RPMI7951 (cell line): ENCODE measurements around the gene PRRC2A. TPM values are rescaled to one million over a fixed set of nuclear protein-coding genes. Genes with fewer than 3 reads are reported as not detected.

ENCODE experiments used
- DNase-seq: peaks from one replicate; pipeline ENCODE4 v3.0.0-alpha.2; 2012; ENCODE audit warnings: low read depth
- total RNA-seq: library from RNA; depleted of rRNA; stranded (reverse); fragments of >200 nt; shearing (Covaris generic); gene quantifications from 2 replicates; pipeline ENCODE4 v1.2.3, GENCODE V29; 2014; rRNA removed

PRRC2A gene
- 52.8 and 53.7 TPM in 2 replicates for total RNA-seq

DNA sequence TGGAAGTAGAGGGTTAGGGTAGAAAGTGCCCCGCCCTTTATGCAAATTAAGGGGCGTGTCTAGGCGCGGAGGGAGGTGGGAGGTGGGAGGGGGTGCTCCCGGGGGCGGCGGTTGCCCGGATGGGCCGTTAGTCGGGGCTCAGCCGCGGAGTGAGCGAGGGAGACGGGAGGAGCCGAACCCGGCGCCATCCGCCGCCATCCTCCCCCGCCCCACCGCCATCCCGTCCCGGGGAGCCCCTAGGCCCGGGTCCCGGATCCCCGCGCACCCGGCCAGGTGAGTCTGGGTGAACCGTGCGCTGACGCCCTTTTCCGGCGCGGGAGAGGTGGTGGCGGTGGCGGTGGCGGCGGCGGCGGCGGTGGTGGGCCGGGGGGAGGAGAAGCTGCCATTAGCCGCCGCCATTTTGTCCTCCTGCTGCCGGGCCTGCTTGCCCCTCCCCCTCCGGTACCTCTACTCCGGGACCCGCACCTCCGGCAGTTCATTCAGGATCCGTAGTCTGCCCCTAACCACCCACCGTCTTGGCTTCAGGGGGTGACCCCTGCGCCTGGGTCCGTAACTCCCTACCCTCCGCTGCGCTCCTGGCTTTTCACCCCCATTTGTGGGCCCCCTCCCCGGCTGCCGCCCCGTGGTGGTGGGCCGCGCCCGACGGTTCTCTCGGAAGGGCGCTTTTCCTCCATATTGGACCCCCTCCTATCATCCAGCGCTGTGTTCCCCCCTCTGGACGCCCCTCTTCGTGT lies at the start of gene PRRC2A:
Gene PRRC2A, plus strand, starts transcription at position 130 of the 734 bp plus-strand sequence. CDS start 2,075 bp downstream, outside the sequence.
- DNase-seq, result no peak

- DNase-seq, result no peak
These were observed 48.2 kb upstream of the PRRC2A start, which contains the start of gene LTA for GRCh38 chr6:31572041-31572911. TSS of gene LTA (plus strand) at chr6:31572289. CDS start at chr6:31572743, 454 bp downstream.

- DNase-seq, result no peak
These were observed 47.0 kb upstream of the PRRC2A start for GRCh38 chr6:31573239-31574105.

DNA sequence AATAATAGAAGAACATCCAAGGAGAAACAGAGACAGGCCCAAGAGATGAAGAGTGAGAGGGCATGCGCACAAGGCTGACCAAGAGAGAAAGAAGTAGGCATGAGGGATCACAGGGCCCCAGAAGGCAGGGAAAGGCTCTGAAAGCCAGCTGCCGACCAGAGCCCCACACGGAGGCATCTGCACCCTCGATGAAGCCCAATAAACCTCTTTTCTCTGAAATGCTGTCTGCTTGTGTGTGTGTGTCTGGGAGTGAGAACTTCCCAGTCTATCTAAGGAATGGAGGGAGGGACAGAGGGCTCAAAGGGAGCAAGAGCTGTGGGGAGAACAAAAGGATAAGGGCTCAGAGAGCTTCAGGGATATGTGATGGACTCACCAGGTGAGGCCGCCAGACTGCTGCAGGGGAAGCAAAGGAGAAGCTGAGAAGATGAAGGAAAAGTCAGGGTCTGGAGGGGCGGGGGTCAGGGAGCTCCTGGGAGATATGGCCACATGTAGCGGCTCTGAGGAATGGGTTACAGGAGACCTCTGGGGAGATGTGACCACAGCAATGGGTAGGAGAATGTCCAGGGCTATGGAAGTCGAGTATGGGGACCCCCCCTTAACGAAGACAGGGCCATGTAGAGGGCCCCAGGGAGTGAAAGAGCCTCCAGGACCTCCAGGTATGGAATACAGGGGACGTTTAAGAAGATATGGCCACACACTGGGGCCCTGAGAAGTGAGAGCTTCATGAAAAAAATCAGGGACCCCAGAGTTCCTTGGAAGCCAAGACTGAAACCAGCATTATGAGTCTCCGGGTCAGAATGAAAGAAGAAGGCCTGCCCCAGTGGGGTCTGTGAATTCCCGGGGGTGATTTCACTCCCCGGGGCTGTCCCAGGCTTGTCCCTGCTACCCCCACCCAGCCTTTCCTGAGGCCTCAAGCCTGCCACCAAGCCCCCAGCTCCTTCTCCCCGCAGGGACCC lies 46.1 kb upstream of the PRRC2A start:
- no peak for DNase-seq

- DNase-seq, result peak; percentile 67
These were observed 45.1 kb upstream of the PRRC2A start, which contains the start of gene TNF for GRCh38 chr6:31575335-31575901. TSS of gene TNF (plus strand) at chr6:31575565. CDS start at chr6:31575742, 177 bp downstream.

- no peak for DNase-seq
These were observed 44.4 kb upstream of the PRRC2A start for GRCh38 chr6:31575952-31576685.

GRCh38 chr6:31576897-31577578 lies 43.5 kb upstream of the PRRC2A start:
- no peak for DNase-seq

DNA sequence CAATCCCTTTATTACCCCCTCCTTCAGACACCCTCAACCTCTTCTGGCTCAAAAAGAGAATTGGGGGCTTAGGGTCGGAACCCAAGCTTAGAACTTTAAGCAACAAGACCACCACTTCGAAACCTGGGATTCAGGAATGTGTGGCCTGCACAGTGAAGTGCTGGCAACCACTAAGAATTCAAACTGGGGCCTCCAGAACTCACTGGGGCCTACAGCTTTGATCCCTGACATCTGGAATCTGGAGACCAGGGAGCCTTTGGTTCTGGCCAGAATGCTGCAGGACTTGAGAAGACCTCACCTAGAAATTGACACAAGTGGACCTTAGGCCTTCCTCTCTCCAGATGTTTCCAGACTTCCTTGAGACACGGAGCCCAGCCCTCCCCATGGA lies 42.9 kb upstream of the PRRC2A start:
- no peak for DNase-seq

DNA sequence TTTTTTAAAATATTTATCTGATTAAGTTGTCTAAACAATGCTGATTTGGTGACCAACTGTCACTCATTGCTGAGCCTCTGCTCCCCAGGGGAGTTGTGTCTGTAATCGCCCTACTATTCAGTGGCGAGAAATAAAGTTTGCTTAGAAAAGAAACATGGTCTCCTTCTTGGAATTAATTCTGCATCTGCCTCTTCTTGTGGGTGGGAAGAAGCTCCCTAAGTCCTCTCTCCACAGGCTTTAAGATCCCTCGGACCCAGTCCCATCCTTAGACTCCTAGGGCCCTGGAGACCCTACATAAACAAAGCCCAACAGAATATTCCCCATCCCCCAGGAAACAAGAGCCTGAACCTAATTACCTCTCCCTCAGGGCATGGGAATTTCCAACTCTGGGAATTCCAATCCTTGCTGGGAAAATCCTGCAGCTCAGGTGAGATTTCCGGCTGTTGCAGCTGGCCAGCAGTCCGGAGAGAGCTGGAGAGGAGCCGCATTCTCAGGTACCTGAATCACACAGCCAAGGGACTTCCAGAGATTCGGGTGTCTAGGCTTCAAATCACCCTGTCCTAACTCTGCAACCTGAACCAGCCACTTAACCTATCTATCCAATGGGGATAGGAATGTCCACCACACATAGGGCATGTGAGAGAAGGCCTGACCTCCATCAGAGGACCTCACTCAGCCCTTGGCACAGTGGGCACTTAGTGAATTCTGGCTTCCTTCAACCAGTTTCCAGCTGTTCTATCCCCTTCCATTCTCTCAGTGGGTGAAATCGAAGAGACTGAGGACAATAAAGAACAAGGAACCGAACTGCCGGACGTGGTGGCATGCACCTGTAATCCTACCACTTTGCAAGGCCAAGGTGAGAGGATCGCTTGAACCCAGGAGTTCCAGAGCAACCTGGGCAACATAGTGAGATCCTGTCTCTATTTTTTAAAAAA lies 42.1 kb upstream of the PRRC2A start:
- DNase-seq, result peak; percentile 32

DNA sequence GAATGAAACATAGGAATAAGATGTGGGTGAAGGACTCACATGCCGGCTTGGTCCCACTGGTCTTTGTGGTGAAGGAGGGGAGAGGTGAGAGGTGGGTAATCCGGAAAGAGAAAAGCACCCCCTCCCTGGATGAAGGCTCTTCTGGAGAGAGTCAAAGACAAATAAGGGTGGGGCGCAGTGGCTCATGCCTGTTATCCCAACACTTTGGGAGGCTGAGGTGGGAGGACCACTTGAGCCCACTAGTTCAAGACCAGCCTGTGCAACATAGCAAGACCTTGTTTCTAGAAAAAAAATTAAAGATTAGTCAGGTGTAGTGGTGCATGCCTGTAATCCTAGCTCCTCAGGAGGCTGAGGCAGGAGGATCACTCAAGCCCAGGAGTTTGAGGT lies 41.4 kb upstream of the PRRC2A start:
- DNase-seq, result no peak

DNA sequence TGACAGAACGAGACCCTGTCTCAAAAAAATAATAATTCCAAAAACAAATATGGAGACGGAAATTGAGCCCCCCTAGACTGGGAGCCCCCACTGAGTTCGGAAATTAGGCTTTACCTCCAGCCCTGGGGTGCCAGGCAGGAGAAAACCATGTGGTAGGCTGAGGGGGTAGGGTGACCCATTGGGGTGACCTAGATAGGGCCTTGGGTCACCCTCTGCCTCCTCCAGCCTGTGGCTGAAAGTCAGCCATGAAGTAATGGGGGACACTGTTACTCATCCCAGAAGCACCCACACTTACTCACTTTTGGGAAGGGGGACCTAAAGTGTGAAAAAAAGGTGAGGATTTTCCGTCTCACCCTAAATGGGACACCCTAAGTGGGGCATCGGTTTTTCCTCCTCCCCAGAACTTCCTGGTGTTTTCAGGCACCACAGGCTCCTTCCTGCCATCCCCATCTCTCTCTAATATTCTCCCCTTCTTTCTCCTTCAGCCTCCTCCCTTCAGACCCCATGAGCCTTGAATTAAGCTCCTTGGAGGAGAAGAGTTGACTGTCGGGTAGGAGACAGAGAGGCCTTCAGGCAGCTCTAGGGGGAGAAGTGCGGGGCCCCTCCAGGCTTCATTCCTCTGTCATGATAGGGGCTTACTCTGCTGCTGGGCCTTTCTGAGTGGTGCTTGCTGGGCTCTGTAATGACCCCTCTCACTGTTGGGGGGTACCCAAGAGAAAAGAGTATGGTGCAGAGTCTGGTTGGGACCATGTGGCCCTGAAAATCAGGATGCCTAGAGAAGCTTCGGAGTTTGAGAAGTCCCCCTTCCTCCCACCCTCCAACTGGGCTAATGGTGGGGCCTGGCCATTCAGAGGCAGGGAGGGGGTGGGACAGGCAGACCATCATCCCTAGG lies 40.7 kb upstream of the PRRC2A start:
- no peak for DNase-seq

GRCh38 chr6:31580438-31580740 lies 40.1 kb upstream of the PRRC2A start:
- DNase-seq, result no peak

- DNase-seq, result peak; percentile 78
These were observed 39.6 kb upstream of the PRRC2A start for GRCh38 chr6:31580807-31581433.

DNA sequence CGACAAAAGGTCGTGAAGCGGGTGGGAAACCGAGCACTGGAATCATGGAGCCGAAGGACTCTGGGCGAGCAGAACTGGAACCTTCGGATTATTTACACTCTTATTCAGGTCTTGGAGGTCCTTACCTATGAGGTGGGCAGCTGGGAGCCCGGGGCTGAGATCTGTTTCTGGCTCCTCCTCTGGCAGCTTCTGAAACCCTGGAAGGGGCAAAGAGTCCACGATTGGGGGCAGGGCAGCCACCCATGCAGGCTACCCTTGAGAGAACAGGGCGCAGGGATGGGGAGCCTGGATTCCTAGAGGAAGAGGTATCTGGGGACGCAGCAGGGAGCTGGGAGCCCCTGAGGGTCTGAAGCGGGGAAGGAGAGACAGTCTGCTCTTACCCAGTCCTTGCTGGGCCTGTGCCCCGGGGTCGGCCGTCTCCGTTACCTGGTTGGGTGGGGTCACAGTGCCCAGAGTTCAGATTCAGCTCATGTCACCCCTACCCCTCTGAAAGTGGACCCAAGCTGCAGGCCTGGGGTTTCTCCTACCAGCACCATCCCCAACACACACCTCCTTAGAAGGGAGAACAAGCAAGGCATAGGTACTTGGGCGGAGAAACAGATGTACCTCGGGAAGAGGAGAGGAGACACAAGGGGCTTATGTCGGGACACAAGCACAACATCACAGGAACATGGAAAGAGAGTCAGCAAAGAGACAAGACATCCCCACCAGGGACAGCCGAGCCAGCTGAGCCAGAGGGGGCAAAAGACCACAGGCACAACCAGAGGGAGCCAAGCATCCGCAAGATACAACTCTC lies 38.9 kb upstream of the PRRC2A start:
- no peak for DNase-seq

GRCh38 chr6:31582230-31582643 lies 38.3 kb upstream of the PRRC2A start, which contains the start of gene LTB:
TSS of gene LTB (minus strand) at chr6:31582424. CDS start at chr6:31582417, 7 bp downstream.
- DNase-seq, result no peak
